A673 (cell line): ENCODE data around the gene PBX1. TPM values are rescaled to one million over a fixed set of nuclear protein-coding genes. Genes with fewer than 3 reads are reported as not detected.

Source experiments
- BruUV-seq: library from RNA; stranded (reverse); fragments of 400-500 nt; replicated peaks from 2 replicates; lab custom pipeline; 2021; lab: Mats Ljungman, UMichigan
- CTCF ChIA-PET: fragments of 300-600 bp; sonication (Branson Sonifier 250); formaldehyde crosslinking; loops from one replicate; lab custom pipeline; 2022; ENCODE audit warnings: antibody characterized with exemption; lab: Charles Lee
- POLR2A ChIA-PET: fragments of 300-600 bp; sonication (Branson Sonifier 250); formaldehyde crosslinking; loops from one replicate; lab custom pipeline; 2022; ENCODE audit warnings: antibody characterized with exemption; ENCODE audit not compliant: low non-redundant PET; lab: Charles Lee
- DNase-seq: peaks from one replicate; pipeline ENCODE4 v3.0.0-alpha.2; 2015; ENCODE audit warnings: low spot score
- H3K27ac ChIP-seq: fragments of 200-600 bp; sonication (generic); 2 replicates; pipeline ENCODE4 v1.5.1; 2016; ENCODE audit warnings: mixed run types, low read depth, mild to moderate bottlenecking, mixed read lengths, antibody characterized with exemption, low read length; ENCODE audit not compliant: poor library complexity, severe bottlenecking
- H3K27me3 ChIP-seq: fragments of 200-600 bp; sonication (generic); replicated peaks from 2 replicates; pipeline ENCODE4 v1.6.1; 2017; ENCODE audit warnings: mixed run types, low read depth, mild to moderate bottlenecking, mixed read lengths, antibody characterized with exemption, low read length; ENCODE audit not compliant: insufficient read depth, poor library complexity
- H3K36me3 ChIP-seq: fragments of 200-600 bp; sonication (generic); 2 replicates; pipeline ENCODE4 v1.6.1; 2016; ENCODE audit warnings: mixed run types, mild to moderate bottlenecking, mixed read lengths, antibody characterized with exemption, low read length; ENCODE audit not compliant: insufficient read depth, poor library complexity, severe bottlenecking
- H3K4me1 ChIP-seq: fragments of 200-600 bp; sonication (generic); 2 replicates; pipeline ENCODE4 v1.6.1; 2017; ENCODE audit warnings: mixed run types, mild to moderate bottlenecking, mixed read lengths, antibody characterized with exemption, low read length; ENCODE audit not compliant: insufficient read depth, poor library complexity, severe bottlenecking
- H3K4me3 ChIP-seq: fragments of 200-600 bp; sonication (generic); 2 replicates; pipeline ENCODE4 v1.5.1; 2016; ENCODE audit warnings: low read depth, mixed run types, mild to moderate bottlenecking, mixed read lengths, low read length; ENCODE audit not compliant: poor library complexity, severe bottlenecking
- H3K9me3 ChIP-seq: fragments of 200-600 bp; sonication (generic); 2 replicates; pipeline ENCODE4 v1.6.1; 2016; ENCODE audit warnings: mixed run types, low read depth, mild to moderate bottlenecking, mixed read lengths, antibody characterized with exemption, low read length; ENCODE audit not compliant: poor library complexity, severe bottlenecking
- CTCF ChIP-seq: fragments of 300-800, 200-600 bp; sonication (generic); conservative IDR thresholded peaks from 2 replicates; pipeline ENCODE4 v1.5.1; 2017; ENCODE audit warnings: low read depth, mild to moderate bottlenecking, antibody characterized with exemption, low read length, moderate library complexity, mixed read lengths
- EZH2 ChIP-seq: fragments of 200-600 bp; sonication (generic); IDR thresholded peaks from 2 replicates; pipeline ENCODE4 v1.6.1; 2017; ENCODE audit warnings: borderline replicate concordance, low read depth, mild to moderate bottlenecking, mixed read lengths, antibody characterized with exemption, low read length; ENCODE audit not compliant: poor library complexity, severe bottlenecking
- intact Hi-C: fragments of 100-400 bp; cut with micrococcal nuclease; formaldehyde crosslinking; loops from one replicate; pipeline ENCODE4 v1.10.0; 2022; ENCODE audit not compliant: unreplicated experiment
- total RNA-seq: library from RNA; stranded (reverse); gene quantifications from 2 replicates; pipeline ENCODE4 v1.2.3, GENCODE V29; 2021

The PBX1 gene
- total RNA-seq, 1 experiment from 2014 or later = 51.5 TPM

- ChIA-PET POLR2A (no interaction called here), CTCF (no interaction called here)
- peaks cover 34% of the 10 kb centered on the region for H3K4me1 ChIP-seq
- no peaks in the 10 kb centered on the region for H3K27me3 ChIP-seq
- BruUV-seq = no TSS peak
- no peak overlapping the region for H3K27ac ChIP-seq
- DNase-seq = no peak
- H3K36me3 ChIP-seq = no peaks in the 10 kb centered on the region
- no peak overlapping the region for H3K4me3 ChIP-seq
- intact Hi-C loops = loop anchor here (5.0 to 10.0 kb wide), 8 partner anchors 163 to 1423 kb away; partner anchors contain the start of gene PBX1
- no peak for TF ChIP-seq CTCF
- no peak for TF ChIP-seq EZH2
- no peaks in the 10 kb centered on the region for H3K9me3 ChIP-seq
These were observed 226.0 kb downstream of the PBX1 start for GRCh38 chr1:164784960-164785359.

DNA sequence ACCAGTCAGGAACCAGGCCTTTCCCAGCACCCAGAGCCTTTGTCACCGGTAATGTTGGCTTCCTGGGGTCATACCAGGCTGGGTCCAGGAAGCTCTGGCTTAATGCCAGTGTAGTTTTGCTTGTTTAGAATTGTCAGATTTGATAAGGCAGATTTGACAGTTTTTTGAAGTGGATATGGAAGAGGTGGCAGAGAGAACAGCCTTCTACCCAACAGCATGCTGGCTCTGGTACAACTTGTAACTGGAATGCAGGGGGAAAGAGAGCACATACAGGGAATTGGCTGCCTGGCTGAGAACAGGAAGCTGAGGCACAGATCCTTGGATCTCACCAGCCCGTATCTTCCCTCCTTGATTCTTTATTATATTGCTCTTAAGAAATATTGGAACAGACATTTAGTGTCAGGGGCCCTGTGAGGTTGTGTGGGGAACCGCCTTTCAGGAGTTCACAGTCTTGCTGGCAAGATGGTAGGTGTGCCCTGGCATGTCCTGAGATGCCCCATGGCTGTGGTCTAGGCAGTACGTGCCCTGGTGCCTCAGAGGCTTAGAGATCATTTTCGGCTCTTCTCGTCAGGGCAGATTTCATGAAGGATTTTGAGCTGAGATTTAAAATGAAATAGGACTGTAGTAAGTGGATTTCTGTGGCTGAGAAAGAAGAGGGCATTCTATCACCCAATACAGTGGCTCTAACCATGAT is 227.0 kb downstream of the PBX1 start:
- H3K4me3 ChIP-seq = no peak overlapping the region
- H3K27ac ChIP-seq = no peak overlapping the region
- H3K27me3 ChIP-seq = no peaks in the 10 kb centered on the region
- BruUV-seq = no TSS peak
- H3K9me3 ChIP-seq = no peaks in the 10 kb centered on the region
- intact Hi-C loops = loop anchor here (2.0 to 10.0 kb wide), 8 partner anchors 229 to 1424 kb away; partner anchors contain the start of gene PBX1
- ChIA-PET POLR2A (interaction anchor here (0.6 kb wide), 1 partner anchor 347 kb away, joined by 5 read pairs; no protein-coding TSS in a partner anchor), CTCF (no interaction called here)
- no peak for DNase-seq
- H3K36me3 ChIP-seq = no peaks in the 10 kb centered on the region
- H3K4me1 ChIP-seq = peaks cover 29% of the 10 kb centered on the region
- no peak for TF ChIP-seq CTCF
- TF ChIP-seq EZH2 = no peak

DNA sequence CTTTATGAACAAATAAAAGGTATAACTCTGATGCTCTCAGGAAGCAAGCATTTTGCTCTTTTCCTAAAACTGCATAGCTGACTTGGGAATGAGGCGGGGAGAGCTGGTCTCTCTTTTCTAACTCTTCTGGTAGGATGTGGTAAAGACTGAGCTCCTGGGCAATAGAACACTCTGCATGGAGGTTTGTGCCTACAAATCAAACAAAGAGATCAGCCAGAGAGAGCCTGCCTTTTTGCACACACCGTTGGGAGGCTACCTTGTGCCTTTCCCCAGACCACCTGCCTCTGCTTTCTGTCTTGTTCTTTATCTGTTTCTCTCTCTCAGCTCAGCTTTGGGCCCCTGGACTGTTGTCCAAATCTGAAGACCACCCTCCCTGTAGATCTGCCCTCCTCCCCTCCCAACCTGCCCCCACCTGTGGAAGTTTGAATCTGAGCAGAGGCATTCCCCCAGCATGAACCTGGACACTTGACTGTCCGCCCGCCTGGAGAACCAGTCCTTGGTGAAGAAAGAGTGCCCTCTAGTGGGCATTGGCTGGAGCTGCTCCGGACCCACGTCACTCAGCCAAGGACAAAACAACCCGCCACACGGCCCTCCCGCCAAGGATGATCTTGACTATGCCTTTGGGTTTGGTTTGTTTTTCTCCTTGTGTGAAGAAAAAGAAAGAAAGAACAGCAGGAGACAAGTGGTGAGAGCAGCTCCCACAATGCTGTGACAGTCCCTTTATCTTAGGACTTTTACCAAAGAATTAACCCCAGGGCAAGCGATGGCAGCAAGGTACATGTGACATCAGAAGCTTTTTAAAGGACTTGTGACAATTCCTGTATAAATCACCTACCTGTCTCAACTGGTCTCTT is 228.2 kb downstream of the PBX1 start:
- no peak for TF ChIP-seq EZH2
- TF ChIP-seq CTCF = peak; percentile 93
- H3K36me3 ChIP-seq = no peaks in the 10 kb centered on the region
- no peak overlapping the region for H3K4me3 ChIP-seq
- POLR2A ChIA-PET = no interaction called here
- H3K9me3 ChIP-seq = no peaks in the 10 kb centered on the region
- no peak overlapping the region for H3K27ac ChIP-seq
- peaks cover 29% of the 10 kb centered on the region for H3K4me1 ChIP-seq
- no TSS peak for BruUV-seq
- H3K27me3 ChIP-seq = no peaks in the 10 kb centered on the region
- intact Hi-C loops = loop anchor here (2.0 to 10.0 kb wide), 8 partner anchors 230 to 1425 kb away; partner anchors contain the start of gene PBX1
- peak; percentile 89 for DNase-seq
- CTCF ChIA-PET = interaction anchor here (0.6 to 0.7 kb wide), 4 partner anchors 183 to 1428 kb away, joined by 3 to 7 read pairs (median 4); no protein-coding TSS in a partner anchor
